GM23338 (cell line): ENCODE measurements around the gene NACA2. TPM values are rescaled to one million over a fixed set of nuclear protein-coding genes. Genes with fewer than 3 reads are reported as not detected.

Source experiments
- ATAC-seq: fragments of 200-7000 bp; cut with Tn5 transposase; 3 replicates; pipeline ENCODE4 v1.9.1; 2020
- DNase-seq: peaks from one replicate; pipeline ENCODE4 v3.0.0-alpha.2; 2015; ENCODE audit warnings: low spot score
- H2AFZ ChIP-seq: fragments of 200-600 bp; sonication (generic); 2 replicates; pipeline ENCODE4 v1.8.0; 2016; ENCODE audit warnings: antibody characterized with exemption, mild to moderate bottlenecking, moderate library complexity
- H3F3A ChIP-seq: fragments of 200-600 bp; sonication (generic); replicated peaks from 2 replicates; pipeline ENCODE4 v1.8.0; 2017; ENCODE audit warnings: antibody characterized with exemption, mixed run types, low read depth
- H3K27ac ChIP-seq: fragments of 200-600 bp; sonication (generic); 2 replicates; pipeline ENCODE4 v1.6.1; 2016; ENCODE audit warnings: low read depth
- H3K27me3 ChIP-seq: fragments of 200-600 bp; sonication (generic); 2 replicates; pipeline ENCODE4 v1.8.0; 2016; ENCODE audit warnings: mild to moderate bottlenecking, mixed run types, moderate library complexity; ENCODE audit not compliant: insufficient read depth
- H3K36me3 ChIP-seq: fragments of 200-600 bp; sonication (generic); 2 replicates; pipeline ENCODE4 v1.8.0; 2016; ENCODE audit warnings: mild to moderate bottlenecking; ENCODE audit not compliant: insufficient read depth
- H3K4me1 ChIP-seq: fragments of 200-600 bp; sonication (generic); 2 replicates; pipeline ENCODE4 v1.8.0; 2016; ENCODE audit warnings: mild to moderate bottlenecking, moderate library complexity; ENCODE audit not compliant: insufficient read depth
- H3K4me2 ChIP-seq: fragments of 200-600 bp; sonication (generic); 2 replicates; pipeline ENCODE4 v1.7.1; 2017; ENCODE audit warnings: mixed run types
- H3K4me3 ChIP-seq: fragments of 200-600 bp; sonication (generic); 2 replicates; pipeline ENCODE4 v1.6.1; 2016; ENCODE audit warnings: mixed run types
- H3K79me2 ChIP-seq: fragments of 200-600 bp; sonication (generic); replicated peaks from 2 replicates; pipeline ENCODE4 v1.8.0; 2017; ENCODE audit warnings: mild to moderate bottlenecking; ENCODE audit not compliant: insufficient read depth
- H3K9me2 ChIP-seq: fragments of 200-600 bp; sonication (generic); 2 replicates; pipeline ENCODE4 v1.8.0; 2017; ENCODE audit not compliant: insufficient read depth
- H4K20me1 ChIP-seq: fragments of 200-600 bp; sonication (generic); replicated peaks from 2 replicates; pipeline ENCODE4 v1.8.0; 2017; ENCODE audit warnings: mild to moderate bottlenecking; ENCODE audit not compliant: insufficient read depth
- H3K27ac Mint-ChIP-seq: 2 replicates; pipeline ENCODE4 v1.8.0; 2020; ENCODE audit warnings: inconsistent platforms, mild to moderate bottlenecking, moderate library complexity, mixed read lengths
- H3K27me3 Mint-ChIP-seq: 3 replicates; pipeline ENCODE4 v1.8.0; 2022; ENCODE audit warnings: low read depth, mild to moderate bottlenecking, moderate library complexity, mixed read lengths, inconsistent platforms; ENCODE audit not compliant: insufficient read depth, poor library complexity
- H3K36me3 Mint-ChIP-seq: 3 replicates; pipeline ENCODE4 v1.8.0; 2021; ENCODE audit warnings: low read depth, mild to moderate bottlenecking, inconsistent platforms, moderate library complexity, mixed read lengths
- H3K4me1 Mint-ChIP-seq: 3 replicates; pipeline ENCODE4 v1.8.0; 2020; ENCODE audit warnings: mild to moderate bottlenecking, inconsistent platforms, mixed read lengths
- H3K4me3 Mint-ChIP-seq: 3 replicates; pipeline ENCODE4 v1.8.0; 2021; ENCODE audit warnings: moderate library complexity, mild to moderate bottlenecking, inconsistent platforms, mixed read lengths
- H3K9me3 Mint-ChIP-seq: 3 replicates; pipeline ENCODE4 v1.8.0; 2020; ENCODE audit warnings: moderate library complexity, mild to moderate bottlenecking, inconsistent platforms, mixed read lengths
- CREB1 ChIP-seq: fragments of 250-450 bp; sonication (Bioruptor Pico); IDR thresholded peaks from 2 replicates; pipeline ENCODE4 v1.5.0; 2020; ENCODE audit warnings: low read depth, mild to moderate bottlenecking, moderate library complexity
- EZH2phosphoT487 ChIP-seq: fragments of 200-600 bp; sonication (generic); IDR thresholded peaks from one replicate; pipeline ENCODE4 v1.8.1; 2018; ENCODE audit warnings: antibody characterized with exemption; ENCODE audit not compliant: unreplicated experiment
- POLR2AphosphoS5 ChIP-seq: IDR thresholded peaks from 2 replicates; pipeline ENCODE4 v1.6.1; 2016; ENCODE audit warnings: antibody characterized with exemption, low read depth
- ZNF114 ChIP-seq: fragments of 250-450 bp; sonication (Bioruptor Pico); IDR thresholded peaks from 2 replicates; pipeline ENCODE4 v1.5.0; 2020; ENCODE audit warnings: mild to moderate bottlenecking, moderate library complexity
- ZNF331 ChIP-seq: fragments of 250-450 bp; sonication (Bioruptor Pico); IDR thresholded peaks from 2 replicates; pipeline ENCODE4 v1.5.0; 2020; ENCODE audit warnings: low read depth, mild to moderate bottlenecking, moderate library complexity
- polyA plus RNA-seq: library from polyadenylated mRNA; unstranded; fragments of >200 nt; fragmentation: Nextera tagmentation; extraction: Ambion mirVana; gene quantifications from 2 replicates; pipeline ENCODE4 v1.2.1, GENCODE V29; 2016
- total RNA-seq: library from RNA; depleted of rRNA; stranded (reverse); fragments of >200 nt; shearing (Covaris generic); gene quantifications from 2 replicates; pipeline ENCODE4 v1.2.3, GENCODE V29; 2014
- TF ChIP-seq, protein P1 (sequence below), 2 experiments: fragments of 200-600 bp in 1 of 2; sonication (generic) in 1 of 2; conservative IDR thresholded peaks; 2 replicates each; pipeline versions ENCODE4 v1.5.1 to v1.6.1; 2016 to 2017; ENCODE audit warnings: antibody characterized with exemption in 2 of 2, low read depth in 2 of 2, mild to moderate bottlenecking in 2 of 2, moderate library complexity in 1 of 2
- TF ChIP-seq, protein P2 (sequence below): fragments of 250-450 bp; sonication (Bioruptor Pico); IDR thresholded peaks from 2 replicates; pipeline ENCODE4 v1.5.0; 2020; ENCODE audit warnings: mild to moderate bottlenecking, moderate library complexity
- TF ChIP-seq, protein P3 (sequence below): IDR thresholded peaks from 2 replicates; pipeline ENCODE4 v1.6.1; 2016; ENCODE audit warnings: antibody characterized with exemption

NACA2 gene
- total and polyA plus RNA-seq, 2 experiments from 2014 or later = 0.65 TPM; not detected in 1

DNA sequence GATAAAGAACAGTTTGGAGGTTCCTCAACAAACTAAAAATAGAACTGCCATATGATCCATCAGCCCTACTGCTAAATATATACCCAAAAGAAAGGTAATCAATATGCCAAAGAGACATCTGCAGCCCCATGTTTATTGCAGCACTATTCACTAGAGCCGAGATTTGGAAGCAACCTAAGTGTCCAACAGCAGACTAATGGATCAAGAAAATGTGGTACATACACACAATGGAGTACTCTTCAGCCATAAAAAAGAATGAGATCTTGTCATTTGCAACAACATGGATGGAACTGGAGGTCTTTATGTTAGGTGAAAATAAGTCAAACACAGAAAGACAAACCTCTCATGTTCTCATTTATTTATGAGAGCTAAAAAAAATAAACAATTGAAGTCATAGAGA, 48.8 kb upstream of the NACA2 start:
- Histone ChIP-seq H3K27me3 (no peaks in the 10 kb centered on the region), H3K4me2 (no peak overlapping the region), H3K36me3 (no peaks in the 10 kb centered on the region), H3K4me3 (no peak overlapping the region), H3K79me2 (no peaks in the 10 kb centered on the region), H3K27ac (no peak overlapping the region), H4K20me1 (no peaks in the 10 kb centered on the region), H2AFZ (no peak overlapping the region), H3K9me2 (no peaks in the 10 kb centered on the region), H3K4me1 (0 out of 2 replicates have a peak, but pooled peaks cover 4% of the 10 kb centered on the region), H3F3A (no peaks in the 10 kb centered on the region)
- Mint-ChIP-seq H3K36me3 (no peaks in the 10 kb centered on the region), H3K9me3 (peaks cover 5% of the 10 kb centered on the region; the same call in 2 of the 3 replicates), H3K4me1 (no peaks in the 10 kb centered on the region; the same call in 2 of the 3 replicates), H3K4me3 (no peak overlapping the region), H3K27ac (no peak overlapping the region), H3K27me3 (no peaks in the 10 kb centered on the region)
- no peak for ATAC-seq
- TF ChIP-seq, protein P1, sequence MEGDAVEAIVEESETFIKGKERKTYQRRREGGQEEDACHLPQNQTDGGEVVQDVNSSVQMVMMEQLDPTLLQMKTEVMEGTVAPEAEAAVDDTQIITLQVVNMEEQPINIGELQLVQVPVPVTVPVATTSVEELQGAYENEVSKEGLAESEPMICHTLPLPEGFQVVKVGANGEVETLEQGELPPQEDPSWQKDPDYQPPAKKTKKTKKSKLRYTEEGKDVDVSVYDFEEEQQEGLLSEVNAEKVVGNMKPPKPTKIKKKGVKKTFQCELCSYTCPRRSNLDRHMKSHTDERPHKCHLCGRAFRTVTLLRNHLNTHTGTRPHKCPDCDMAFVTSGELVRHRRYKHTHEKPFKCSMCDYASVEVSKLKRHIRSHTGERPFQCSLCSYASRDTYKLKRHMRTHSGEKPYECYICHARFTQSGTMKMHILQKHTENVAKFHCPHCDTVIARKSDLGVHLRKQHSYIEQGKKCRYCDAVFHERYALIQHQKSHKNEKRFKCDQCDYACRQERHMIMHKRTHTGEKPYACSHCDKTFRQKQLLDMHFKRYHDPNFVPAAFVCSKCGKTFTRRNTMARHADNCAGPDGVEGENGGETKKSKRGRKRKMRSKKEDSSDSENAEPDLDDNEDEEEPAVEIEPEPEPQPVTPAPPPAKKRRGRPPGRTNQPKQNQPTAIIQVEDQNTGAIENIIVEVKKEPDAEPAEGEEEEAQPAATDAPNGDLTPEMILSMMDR (conservative IDR thresholded peaks at IDR 0.05; ENCODE audit: low read depth in 2 of 2) = no peak
- TF ChIP-seq CREB1 (no peak), ZNF331 (CRISPR knock-in tag) (no peak), ZNF114 (CRISPR knock-in tag) (no peak), EZH2phosphoT487 (no peak), POLR2AphosphoS5 (no peak)
- TF ChIP-seq, protein P2, sequence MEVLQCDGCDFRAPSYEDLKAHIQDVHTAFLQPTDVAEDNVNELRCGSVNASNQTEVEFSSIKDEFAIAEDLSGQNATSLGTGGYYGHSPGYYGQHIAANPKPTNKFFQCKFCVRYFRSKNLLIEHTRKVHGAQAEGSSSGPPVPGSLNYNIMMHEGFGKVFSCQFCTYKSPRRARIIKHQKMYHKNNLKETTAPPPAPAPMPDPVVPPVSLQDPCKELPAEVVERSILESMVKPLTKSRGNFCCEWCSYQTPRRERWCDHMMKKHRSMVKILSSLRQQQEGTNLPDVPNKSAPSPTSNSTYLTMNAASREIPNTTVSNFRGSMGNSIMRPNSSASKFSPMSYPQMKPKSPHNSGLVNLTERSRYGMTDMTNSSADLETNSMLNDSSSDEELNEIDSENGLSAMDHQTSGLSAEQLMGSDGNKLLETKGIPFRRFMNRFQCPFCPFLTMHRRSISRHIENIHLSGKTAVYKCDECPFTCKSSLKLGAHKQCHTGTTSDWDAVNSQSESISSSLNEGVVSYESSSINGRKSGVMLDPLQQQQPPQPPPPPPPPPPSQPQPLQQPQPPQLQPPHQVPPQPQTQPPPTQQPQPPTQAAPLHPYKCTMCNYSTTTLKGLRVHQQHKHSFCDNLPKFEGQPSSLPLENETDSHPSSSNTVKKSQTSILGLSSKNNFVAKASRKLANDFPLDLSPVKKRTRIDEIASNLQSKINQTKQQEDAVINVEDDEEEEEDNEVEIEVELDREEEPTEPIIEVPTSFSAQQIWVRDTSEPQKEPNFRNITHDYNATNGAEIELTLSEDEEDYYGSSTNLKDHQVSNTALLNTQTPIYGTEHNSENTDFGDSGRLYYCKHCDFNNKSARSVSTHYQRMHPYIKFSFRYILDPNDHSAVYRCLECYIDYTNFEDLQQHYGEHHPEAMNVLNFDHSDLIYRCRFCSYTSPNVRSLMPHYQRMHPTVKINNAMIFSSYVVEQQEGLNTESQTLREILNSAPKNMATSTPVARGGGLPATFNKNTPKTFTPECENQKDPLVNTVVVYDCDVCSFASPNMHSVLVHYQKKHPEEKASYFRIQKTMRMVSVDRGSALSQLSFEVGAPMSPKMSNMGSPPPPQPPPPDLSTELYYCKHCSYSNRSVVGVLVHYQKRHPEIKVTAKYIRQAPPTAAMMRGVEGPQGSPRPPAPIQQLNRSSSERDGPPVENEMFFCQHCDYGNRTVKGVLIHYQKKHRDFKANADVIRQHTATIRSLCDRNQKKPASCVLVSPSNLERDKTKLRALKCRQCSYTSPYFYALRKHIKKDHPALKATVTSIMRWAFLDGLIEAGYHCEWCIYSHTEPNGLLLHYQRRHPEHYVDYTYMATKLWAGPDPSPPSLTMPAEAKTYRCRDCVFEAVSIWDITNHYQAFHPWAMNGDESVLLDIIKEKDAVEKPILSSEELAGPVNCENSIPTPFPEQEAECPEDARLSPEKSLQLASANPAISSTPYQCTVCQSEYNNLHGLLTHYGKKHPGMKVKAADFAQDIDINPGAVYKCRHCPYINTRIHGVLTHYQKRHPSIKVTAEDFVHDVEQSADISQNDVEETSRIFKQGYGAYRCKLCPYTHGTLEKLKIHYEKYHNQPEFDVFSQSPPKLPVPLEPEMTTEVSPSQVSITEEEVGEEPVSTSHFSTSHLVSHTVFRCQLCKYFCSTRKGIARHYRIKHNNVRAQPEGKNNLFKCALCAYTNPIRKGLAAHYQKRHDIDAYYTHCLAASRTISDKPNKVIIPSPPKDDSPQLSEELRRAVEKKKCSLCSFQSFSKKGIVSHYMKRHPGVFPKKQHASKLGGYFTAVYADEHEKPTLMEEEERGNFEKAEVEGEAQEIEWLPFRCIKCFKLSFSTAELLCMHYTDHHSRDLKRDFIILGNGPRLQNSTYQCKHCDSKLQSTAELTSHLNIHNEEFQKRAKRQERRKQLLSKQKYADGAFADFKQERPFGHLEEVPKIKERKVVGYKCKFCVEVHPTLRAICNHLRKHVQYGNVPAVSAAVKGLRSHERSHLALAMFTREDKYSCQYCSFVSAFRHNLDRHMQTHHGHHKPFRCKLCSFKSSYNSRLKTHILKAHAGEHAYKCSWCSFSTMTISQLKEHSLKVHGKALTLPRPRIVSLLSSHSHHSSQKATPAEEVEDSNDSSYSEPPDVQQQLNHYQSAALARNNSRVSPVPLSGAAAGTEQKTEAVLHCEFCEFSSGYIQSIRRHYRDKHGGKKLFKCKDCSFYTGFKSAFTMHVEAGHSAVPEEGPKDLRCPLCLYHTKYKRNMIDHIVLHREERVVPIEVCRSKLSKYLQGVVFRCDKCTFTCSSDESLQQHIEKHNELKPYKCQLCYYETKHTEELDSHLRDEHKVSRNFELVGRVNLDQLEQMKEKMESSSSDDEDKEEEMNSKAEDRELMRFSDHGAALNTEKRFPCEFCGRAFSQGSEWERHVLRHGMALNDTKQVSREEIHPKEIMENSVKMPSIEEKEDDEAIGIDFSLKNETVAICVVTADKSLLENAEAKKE (CRISPR knock-in tag) = no peak
- TF ChIP-seq, protein P3, sequence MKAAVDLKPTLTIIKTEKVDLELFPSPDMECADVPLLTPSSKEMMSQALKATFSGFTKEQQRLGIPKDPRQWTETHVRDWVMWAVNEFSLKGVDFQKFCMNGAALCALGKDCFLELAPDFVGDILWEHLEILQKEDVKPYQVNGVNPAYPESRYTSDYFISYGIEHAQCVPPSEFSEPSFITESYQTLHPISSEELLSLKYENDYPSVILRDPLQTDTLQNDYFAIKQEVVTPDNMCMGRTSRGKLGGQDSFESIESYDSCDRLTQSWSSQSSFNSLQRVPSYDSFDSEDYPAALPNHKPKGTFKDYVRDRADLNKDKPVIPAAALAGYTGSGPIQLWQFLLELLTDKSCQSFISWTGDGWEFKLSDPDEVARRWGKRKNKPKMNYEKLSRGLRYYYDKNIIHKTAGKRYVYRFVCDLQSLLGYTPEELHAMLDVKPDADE = no peak
- no peak for DNase-seq
